Activated T-cell treated with anti-CD3 and anti-CD28 coated beads for 24 hours (primary cell): ENCODE measurements around the gene CPXM1.
"Not testable (repeated sequence)": the region's sequence is repeated elsewhere in the genome, so short reads cannot be mapped to it uniquely, and the experiment has no call there.

Experiments
- DNase-seq: peaks from one replicate; pipeline ENCODE4 v3.0.0-alpha.2; 2020; ENCODE audit warnings: low read depth

The CPXM1 gene

DNA sequence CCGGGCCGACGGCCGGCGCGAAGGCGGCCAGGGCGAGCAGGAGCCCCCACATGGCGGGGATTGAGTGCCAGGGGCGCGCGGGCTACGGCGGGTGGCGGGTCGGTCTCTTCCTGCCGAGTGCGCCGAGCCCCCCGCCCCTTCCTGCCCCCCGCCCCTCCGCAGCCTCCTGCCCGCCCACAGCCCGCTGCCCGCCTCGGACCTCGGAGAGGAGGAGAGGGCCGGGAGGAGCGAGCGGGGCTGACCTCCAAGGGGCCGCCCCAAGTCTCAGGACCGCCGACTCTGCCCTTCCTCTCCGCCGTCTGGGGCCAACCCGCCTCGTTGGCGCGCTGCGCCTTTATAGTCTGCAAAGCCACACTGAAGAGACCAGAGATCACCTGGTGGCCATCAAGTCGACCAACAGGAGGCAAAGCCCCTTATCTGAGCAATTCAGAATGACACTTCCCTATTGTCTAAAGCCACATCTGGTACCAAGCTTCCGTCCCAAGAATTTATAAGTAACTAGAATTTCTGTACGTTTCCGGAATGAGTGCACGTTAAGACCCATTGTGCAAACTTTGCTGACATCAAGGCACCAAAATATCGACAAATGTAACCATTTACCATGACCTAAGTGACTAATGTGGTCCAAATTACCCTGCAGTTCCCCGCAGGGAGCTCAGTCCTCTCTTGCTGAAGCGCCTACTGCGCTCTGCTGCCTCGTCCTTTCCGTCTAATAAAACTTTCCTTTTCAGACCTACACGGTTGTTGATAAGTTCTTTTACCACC is at the start of gene CPXM1:
Gene CPXM1, minus strand, starts transcription at position 107 of the 765 bp plus-strand sequence. Its CDS starts 55 bp downstream, at position 52.
- DNase-seq, result no peak

DNA sequence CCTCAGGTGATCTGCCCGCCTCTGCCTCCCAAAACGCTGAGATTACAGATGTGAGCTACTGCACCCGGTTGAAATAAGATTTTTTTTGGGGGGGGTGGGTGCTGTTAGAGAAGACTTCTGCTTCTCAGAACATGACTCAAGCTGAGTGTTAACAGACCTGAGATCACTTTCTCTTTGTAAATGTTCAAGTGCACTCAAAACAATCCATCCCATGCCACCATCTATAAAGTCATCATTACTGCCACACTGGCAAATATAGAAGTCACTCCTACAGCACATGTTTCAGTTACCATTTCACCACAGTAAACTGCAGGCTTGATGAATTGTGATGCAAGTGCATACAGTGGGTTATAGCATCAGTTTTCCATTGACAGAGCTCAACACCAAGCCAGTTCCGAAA is 49.1 kb upstream of the CPXM1 start:
- DNase-seq, result no peak

DNA sequence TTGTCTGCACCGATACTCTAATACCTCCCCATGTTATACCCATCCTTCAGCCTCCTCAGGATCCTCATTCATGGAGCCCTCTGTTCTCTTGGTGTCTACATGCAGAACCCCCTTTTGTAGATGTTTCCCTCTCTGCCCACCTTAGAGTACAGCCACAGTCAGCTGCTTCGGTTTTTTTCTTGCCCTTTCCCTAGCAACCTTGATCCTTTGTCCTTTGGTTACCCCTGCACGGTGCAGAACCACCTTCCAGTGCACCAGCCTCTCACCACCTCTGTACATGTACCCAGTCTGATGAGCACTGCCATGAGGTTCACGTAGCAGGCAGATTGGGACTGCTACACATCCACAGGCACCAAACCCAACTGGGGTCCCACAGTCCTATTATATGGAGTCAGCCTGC is 47.4 kb upstream of the CPXM1 start:
- no peak for DNase-seq

DNA sequence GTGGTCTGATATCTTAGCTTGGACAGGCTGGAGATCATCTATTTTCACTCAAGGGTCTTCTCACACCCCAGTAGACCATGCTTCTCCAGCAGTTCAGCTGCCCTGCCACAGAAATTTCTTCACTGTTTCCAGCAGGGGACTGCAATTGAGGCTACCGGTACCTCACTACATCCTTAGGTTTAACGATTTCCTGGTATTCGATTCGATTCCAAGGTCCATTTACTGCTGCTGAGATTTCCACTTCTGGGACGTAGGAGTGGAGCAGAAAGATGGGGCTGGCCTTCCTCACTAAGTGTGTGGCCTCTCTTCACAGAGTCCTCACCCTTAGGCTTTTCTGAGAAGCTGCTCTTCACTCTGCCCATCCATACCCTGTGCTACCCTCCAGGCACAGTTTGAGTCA is 46.3 kb upstream of the CPXM1 start:
- no peak for DNase-seq

DNA sequence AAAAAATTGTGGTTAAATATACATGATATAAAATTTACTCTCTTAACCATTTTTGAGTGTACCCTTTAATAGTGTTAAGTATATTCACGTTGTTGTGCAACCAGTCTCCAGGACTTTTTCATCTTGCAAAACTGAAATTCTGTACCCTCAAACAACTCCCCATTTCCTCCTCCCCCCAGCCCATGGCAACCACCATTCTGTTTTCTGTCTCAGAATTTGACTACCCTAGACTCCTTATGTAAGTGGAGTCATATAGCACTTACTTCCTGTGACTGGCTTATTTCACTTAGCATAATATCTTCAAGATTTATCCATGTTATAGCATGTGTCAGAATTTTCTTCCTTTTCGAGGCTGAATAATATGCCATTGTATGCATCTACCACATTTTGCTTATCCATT is 45.2 kb upstream of the CPXM1 start:
- DNase-seq, result no peak

DNA sequence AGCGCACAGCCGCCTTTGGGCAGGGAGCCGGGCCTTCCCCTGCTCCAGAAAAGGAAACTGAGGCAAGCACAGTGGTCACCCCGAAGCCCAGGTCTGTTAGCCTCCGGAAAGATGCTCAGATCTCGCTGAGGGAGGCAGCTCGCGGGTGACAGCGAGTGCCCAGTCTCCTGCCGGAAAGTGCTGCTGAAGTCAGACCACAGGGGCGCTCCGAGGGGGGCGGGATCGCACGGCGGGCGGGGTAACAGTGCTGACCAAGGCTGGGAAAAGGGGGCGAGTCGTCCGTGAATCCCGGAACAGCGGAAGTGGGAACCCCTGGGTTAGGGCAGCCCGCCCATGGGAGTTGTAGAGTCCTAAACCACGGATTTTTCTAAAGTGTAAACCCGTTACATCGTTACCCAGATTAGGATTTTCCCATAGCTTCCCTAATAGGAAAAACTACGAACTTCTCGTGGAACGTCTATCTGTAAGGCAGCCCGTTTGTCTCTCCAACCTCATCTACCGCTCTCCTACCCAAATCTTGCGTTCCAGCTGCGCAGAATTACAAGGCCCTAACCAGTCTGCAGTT is 40.6 kb upstream of the CPXM1 start:
- peak; percentile 26 for DNase-seq

DNA sequence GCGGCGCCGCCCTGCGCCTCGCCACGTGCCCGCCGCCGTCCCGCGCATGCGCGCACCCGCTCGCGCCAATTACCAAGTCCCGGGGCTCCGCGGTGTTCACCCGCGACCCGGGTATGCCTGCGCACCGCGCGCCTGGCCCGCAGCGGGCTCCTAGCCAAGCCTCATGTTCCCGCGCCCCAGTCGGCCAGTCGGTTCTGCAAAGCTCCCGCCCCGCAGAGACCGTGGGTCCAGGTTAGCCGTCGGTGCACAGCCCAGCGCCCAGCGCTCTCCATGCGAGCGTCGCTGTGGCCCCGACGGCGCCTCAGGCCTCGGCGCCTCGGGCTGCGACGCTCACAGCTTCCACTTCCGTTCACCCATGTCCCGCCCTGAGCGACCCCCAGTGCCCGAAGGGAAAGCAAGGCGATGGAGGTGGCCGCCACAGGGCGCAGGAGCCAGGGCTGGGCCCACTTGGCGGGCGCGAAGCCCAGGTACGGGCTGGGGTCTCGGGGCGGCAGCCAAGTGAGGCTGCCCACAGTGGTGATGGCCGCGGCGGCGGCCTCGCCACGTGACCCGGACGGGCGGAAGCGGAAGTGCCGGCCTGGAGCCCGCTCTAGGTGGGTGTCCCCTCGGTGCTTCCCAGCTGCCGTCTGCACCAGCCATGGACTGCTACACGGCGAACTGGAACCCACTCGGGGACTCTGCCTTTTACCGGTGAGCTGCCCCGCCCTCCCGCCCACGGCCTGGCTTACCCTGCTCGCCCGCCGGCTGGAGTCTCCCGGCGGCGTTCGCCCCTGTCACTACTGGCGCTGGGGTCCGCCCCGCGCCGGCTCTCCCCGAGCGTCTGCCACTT is 39.9 kb upstream of the CPXM1 start, which contains the start of the genes PCED1A and VPS16:
Gene PCED1A, minus strand, starts transcription at position 518 of the 829 bp plus-strand sequence. CDS start 743 bp downstream, outside the sequence.
Gene VPS16, plus strand, starts transcription at position 608 of the 829 bp plus-strand sequence. Its CDS starts 30 bp downstream, at position 638.
- DNase-seq, result peak; percentile 88

DNA sequence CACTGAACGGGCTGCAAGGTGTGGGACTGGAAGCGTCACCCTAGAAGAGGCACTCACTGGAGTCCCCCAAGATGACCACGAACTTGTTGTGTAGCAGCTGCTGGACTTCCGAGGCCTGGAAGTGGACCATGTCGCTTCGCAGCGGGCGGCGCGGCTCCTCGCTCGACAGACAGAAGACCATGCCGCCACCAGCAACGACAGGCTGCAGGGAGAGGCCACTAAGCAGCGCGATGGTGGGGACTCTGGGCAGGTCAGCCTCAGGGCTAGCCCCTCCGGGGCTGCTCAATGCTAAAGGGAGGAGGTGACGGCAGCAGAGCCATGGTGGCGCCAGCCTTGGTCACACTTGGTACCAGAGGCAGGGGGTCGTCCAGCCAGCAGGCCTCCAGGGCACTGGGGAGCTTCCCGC is 39.3 kb upstream of the CPXM1 start:
- DNase-seq, result no peak

DNA sequence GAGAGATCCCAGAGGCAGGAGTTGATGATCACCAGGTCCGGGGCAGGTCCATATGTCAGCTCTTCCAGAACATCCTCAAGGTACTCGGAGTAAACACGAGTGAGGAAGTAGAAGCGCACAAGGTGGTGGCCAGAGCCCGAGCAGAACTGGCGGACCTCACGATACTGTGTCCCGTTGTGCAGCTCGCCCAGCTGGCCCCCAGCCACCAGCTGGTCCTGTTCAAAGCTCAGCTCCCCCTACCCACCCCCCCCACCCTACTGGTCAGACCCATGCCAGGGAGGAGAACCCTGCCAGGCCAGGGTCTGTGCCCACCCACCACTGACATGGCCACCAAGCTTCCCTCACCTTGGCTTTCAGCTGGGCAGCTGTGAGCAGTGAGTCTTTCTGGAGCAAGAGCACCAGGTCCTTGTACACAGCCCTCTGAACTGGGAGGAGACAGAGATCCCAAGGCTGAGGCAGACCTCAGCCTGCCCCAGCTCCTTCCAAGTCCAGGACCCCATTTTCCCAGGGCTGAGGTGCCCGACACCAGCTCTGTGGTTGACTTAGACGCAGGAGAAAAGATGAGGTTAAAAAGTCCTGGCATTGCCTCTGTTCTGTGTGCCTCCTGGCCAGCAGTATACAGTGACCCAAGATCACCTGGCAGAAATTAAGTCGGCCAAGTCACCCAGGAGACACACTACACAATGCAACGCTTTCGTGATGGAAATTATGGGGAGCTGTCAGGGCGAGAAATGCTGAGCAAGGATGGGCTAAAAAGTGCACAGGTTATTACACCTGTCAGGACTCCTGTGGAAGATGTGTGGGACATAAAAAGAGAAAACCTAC is 38.6 kb upstream of the CPXM1 start:
- DNase-seq, result no peak

DNA sequence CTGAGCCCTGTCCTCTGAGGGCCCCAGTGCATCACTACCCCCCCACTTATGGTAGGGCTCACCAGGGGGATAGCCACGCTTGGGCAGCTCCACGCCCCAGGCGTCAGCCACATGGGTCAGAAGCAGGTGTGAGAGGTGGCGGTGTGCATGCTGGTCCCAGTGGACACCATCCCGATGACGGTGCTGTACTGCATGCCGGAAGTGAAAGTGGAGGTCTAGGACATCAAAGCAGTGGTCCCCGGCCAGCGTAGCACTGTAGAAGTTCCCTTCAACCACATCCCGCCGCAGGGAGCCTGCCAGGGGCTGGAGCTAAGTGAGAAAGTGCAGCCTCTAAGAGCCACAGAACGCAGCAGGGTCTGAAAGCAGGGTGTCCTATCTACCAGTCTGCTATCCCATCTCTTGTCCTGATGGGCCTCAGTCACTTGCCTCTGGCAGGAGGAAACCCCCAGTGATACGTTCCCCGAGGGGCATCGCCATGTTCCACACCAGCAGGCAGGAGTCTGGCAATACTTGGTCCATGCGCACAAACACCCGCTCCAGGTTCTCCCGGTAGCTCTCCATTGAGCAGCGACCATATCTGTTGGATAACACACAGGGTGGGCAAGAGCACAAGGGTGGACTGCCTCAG is 37.9 kb upstream of the CPXM1 start:
- no peak for DNase-seq

DNA sequence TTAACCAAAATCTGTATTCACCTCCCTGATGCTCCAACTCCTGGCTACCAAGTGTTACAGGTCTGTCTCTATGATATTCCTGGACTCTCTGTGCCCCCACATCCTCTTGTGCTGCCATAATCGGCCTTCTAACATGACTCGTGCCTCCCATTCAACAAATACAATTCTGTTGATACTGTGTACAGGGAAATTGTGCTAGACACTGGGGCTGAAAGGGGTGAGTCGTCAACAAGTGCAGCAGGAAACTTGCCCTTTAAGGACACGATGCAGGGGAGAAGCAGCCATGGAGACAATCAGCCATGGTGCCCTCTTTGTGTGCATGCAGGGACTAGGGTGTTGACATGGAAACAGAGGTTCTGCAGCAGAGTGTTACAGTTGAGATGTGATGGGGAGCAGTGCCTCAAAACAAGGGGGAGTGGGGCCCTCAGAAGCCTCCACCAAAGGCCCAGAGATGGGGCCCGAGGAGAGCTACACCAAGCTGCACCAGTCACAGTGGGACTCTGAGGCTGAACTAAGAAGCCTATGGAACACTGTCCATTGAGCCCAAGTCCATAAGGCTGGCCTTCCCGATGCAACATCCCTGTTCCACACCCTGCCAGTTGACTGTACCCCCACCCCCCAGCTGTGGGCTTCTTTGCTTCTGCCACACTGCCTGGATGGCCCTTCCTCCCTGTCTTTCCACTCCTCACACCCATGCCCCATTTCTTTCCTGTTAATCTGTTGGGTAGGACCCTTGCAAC is 37.0 kb upstream of the CPXM1 start:
- DNase-seq, result no peak

DNA sequence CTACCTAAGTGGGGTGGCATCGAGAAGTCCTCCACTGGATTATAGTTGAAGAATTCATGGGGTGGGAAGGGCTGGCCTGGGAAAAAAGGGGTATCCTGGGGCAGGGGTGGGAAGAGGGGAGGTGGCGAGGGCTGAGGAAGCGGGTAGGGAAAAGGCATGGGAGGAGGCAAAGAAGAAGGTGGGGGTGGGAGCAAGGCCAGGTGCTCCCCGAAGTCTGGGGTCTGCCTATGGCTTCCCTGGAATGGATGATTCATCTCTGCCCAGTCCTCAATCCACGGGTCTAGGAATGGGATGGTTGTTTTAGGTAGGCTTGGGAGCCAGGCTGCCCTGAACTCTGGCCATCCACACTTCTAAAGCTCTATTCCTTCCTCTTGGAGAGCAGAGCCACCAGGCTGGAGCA is 35.6 kb upstream of the CPXM1 start:
- DNase-seq, result no peak

DNA sequence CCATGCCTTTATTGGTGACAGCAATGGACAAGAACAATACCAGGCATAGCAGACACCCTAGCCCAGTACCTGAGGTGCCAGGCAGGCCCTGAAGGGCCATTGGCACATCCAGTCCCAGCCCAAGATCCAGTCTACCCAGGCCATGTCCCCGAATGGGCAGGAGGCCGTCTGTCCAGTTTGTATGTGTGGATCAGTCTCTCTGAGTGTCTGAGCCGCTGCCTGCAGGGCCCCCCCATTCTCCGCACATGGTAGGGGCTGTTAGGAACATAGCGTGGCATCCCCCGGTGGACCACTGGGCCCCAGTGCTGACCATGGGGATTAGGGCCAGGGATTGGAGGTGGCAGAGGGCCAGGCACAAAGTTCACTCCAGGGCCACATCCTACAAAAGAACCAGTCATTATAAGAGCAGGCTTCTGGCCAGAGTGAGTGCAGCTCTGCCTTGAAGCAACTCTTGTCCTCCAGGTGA is 34.9 kb upstream of the CPXM1 start:
- no peak for DNase-seq

DNA sequence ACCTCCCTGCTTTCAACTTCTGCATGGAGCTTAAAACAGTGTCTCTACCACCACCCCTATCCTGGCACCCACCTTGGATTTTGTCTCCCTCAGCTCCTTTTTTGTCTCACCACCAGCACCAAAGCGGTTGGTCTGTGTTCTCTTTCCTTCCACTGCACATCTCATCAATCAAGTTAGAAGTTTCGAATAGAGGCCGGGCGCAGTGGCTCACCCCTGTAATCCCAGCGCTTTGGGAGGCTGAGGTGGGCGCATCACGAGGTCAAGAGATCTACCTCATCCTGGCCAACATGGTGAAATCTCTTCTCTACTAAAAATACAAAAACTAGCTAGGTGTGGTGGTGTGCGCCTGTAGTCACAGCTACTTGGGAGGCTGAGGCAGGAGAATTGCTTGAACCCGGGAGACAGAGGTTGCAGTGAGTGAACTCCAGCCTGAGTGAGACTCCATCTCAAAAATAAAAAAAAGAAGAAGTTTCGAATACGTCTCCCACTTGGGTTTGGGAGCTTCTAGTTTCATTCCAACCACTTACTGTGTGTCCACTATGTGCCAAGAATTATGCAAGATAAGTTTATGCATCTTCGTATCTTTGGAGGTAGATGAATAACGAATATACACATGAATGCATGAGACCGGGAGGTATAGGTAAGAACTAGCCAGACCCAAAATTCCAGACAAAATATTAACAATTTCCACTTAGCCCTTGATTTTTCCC is 34.1 kb upstream of the CPXM1 start:
- no peak for DNase-seq

DNA sequence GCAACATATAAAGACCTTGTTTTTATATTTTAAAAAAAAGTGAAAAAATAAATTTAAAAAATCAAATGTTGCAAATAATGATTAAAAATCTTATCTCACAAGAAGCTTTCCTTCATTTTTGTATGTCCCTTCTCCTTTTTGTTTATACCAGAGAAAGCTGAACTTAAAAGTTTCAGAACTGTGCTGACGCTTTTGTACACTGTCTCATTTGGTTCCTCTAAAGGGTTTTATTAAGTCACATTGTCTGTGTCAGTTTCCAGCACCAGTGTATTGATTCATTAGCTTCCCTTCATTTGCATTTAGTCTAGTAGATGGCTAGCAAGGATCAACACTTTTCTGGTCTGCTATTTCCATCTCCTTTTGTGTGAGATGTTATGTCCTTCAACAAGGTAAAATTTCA is 33.3 kb upstream of the CPXM1 start:
- DNase-seq, result no peak

DNA sequence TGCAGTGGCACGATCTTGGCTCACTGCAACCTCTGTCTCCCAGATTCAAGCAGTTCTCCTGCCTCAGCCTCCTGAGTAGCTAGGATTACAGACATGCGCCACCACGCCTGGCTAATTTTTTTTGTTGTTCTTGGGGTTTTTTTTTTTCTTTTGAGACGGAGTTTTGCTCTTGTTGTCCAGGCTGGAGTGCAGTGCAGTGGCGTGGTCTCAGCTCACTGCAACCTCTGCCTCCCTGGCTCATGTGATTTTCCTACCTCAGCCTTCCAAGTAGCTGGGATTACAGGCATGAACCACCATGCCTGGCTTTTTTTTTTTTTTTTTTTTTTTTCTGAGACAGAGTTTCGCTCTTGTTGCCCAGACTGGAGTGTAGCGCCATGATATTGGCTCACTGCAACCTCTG is 30.8 kb upstream of the CPXM1 start:
- not testable (repeated sequence) for DNase-seq

DNA sequence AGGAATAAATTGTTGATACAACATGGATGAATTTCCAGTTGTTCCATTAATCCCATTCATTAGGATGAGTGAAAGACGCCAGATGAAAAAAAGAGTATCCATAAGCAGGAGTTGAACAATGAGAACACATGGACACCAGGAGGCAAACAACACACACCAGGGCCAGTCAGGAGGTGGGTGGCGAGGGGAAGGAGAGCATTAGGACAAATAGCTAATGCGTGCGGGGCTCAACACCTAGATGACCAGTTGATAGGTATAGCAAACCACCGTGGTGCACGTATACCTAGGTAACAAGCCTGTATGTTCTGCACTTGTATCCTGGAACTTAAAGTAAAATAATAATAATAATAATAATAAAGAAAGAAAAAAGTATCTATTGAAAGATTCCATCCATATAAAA is 28.9 kb upstream of the CPXM1 start:
- no peak for DNase-seq

DNA sequence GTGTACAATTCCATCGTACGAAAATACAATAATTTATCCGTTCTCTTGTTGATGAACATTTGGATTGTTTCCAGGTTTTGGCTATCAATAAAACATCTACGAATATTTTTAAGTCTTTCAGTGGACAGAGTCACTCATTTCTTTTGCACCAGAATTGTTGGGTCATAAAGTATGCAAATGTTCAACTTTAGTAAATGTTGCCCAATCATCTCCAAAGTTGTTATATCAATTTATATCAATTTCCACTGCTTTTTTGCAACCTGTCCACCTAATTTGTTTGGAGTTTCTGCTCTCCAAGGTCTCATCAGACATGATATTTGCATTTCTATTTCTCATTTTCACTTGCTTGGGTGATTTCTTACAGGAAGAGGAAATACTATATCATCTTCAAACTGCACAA is 26.2 kb upstream of the CPXM1 start:
- DNase-seq, result no peak

DNA sequence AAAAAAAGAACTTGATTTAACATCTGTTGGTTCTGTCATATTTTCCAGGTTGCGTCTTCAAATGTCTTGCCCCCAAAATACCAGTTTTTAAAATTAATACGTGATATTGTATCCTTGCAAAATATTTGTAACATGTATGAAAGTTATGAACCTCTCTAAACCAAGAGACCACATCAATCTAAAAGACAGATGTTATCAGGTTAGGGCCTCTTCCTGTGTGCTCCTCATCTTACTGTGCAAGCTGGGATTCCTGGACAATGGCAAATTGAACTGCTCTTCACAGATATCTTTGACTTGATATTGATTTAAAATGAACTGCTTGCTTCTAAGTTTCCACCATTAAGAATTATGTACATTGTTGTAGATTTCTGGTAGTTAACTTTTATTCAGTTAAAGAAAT is 25.3 kb upstream of the CPXM1 start:
- DNase-seq, result no peak

DNA sequence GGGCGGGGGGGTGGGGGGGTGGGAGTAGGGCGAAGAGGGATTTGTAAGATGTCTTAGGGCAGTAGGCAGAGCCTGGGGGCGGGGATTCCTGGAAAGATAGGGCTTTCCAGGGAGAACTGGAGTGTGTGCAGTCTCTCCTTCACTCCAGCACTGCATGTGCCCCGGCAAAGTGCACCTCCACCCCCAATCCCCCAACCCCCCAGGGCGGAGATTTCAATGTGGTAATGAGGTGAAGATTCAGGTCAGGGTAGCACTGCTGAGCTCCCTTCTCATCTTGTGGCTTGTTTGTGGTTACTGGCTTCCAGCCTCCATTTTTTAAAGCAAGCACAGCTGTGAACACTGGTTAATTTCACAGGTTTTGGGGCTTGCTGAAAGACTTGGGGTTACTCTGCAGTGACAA is 21.6 kb upstream of the CPXM1 start:
- peak; percentile 18 for DNase-seq
